Sigmoid colon (tissue), 7 donors: Measurements from ENCODE around the gene RAX2. TPM values are rescaled to one million over a fixed set of nuclear protein-coding genes. Genes with fewer than 3 reads are reported as not detected.
A peak's percentile ranks its signal among the peaks of the same experiment; 100 is the strongest.
"Not testable (repeated sequence)": the region's sequence is repeated elsewhere in the genome, so short reads cannot be mapped to it uniquely, and the experiment has no call there.

ENCODE experiments used
- DNase-seq: peaks from one replicate; pipeline ENCODE4 v3.0.0-alpha.2; 2019
- H3K27ac ChIP-seq, 4 donors: fragments of 200-600 bp; sonication (generic); one replicate each; pipeline ENCODE4 v1.5.1; 2016 to 2019; ENCODE audit warnings: mild to moderate bottlenecking in 1 of 4
- H3K27me3 ChIP-seq, 3 donors: fragments of 200-600 bp; sonication (generic); one replicate each; pipeline ENCODE4 v1.5.1; 2019; ENCODE audit warnings: mild to moderate bottlenecking in 1 of 3
- H3K36me3 ChIP-seq, 4 donors: fragments of 200-600 bp; sonication (generic); one replicate each; pipeline ENCODE4 v1.5.1; 2016 to 2019
- H3K4me1 ChIP-seq, 4 donors: fragments of 200-600 bp; sonication (generic); one replicate each; pipeline ENCODE4 v1.5.1; 2017 to 2019
- H3K4me3 ChIP-seq, 4 donors: fragments of 200-600 bp; sonication (generic); one replicate each; pipeline ENCODE4 v1.5.1; 2017 to 2019; ENCODE audit warnings: mild to moderate bottlenecking in 2 of 4, moderate library complexity in 1 of 4
- H3K9me3 ChIP-seq, 4 donors: fragments of 200-600 bp in 3 of 4; sonication (generic) in 3 of 4; one replicate each; pipeline versions ENCODE4 v1.5.1 to v1.6.1; 2013 to 2019
- CTCF ChIP-seq, 4 experiments: fragments of 450-650 bp in 3 of 4; fragments of 200-600 bp in 1 of 4; IDR thresholded peaks; one replicate each; pipeline ENCODE4 v1.5.1; 2016 to 2019; ENCODE audit warnings: antibody characterized with exemption in 4 of 4, mild to moderate bottlenecking in 3 of 4, moderate library complexity in 2 of 4
- EP300 ChIP-seq, 4 donors: sonication (generic); formaldehyde crosslinking; IDR thresholded peaks; one replicate each; pipeline ENCODE4 v1.6.1; 2017; ENCODE audit warnings: antibody characterized with exemption in 4 of 4
- POLR2A ChIP-seq, 2 donors: fragments of 450-650 bp; IDR thresholded peaks; one replicate each; pipeline ENCODE4 v1.6.1; 2016; ENCODE audit warnings: antibody characterized with exemption in 2 of 2, mild to moderate bottlenecking in 2 of 2, moderate library complexity in 2 of 2
- POLR2AphosphoS5 ChIP-seq, 4 donors: sonication (generic); formaldehyde crosslinking; IDR thresholded peaks; one replicate each; pipeline ENCODE4 v1.6.1; 2017; ENCODE audit warnings: antibody characterized with exemption in 4 of 4
- WGBS, 2 donors: extraction: QIAGEN DNeasy Blood & Tissue Kit; methylation state at CpG; one replicate each; pipeline ENCODE4 v1.1.7; 2013; 5-methylcytosine and 5-hydroxymethylcytosine counted together
- intact Hi-C: fragments of 100-400 bp; cut with DNase I; formaldehyde crosslinking; loops from one replicate; pipeline ENCODE4 v1.15.1; 2023
- polyA plus RNA-seq, 3 donors: library from polyadenylated mRNA; stranded (reverse); fragments of 200-250 nt; gene quantifications; one replicate each; pipeline ENCODE4 v1.2.3, GENCODE V29; 2013
- total RNA-seq, 4 donors: library from RNA; depleted of rRNA; stranded (reverse); fragments of >200 nt; gene quantifications; one replicate each; pipeline ENCODE4 v1.1.0, GENCODE V29; 2016
- donor health status: healthy with polysubstance abuse.
- donor health status: Bipolar disorder and iron deficiency.
- donor health status: healthy.

Gene RAX2
- total and polyA plus RNA-seq, 7 donors: not detected

- Histone ChIP-seq H3K27me3 (peaks cover 0 to 10% (median 0%) of the 10 kb centered on the region in 3 donors), H3K9me3 (no peaks in the 10 kb centered on the region), H3K36me3 (peaks cover 13 to 43% (median 27%) of the 10 kb centered on the region in 4 donors), H3K4me3 (no peak overlapping the region), H3K4me1 (peaks cover 0 to 11% (median 4%) of the 10 kb centered on the region in 4 donors), H3K27ac (no peak overlapping the region)
- intact Hi-C loops: no loop called here
- 85 to 88% methylated on average over 25 of the region's 25 CpGs for WGBS, 2 donors
- TF ChIP-seq POLR2AphosphoS5 (IDR thresholded peaks at IDR 0.05): no peak
- no peak for TF ChIP-seq POLR2A (IDR thresholded peaks at IDR 0.05)
- no peak for TF ChIP-seq CTCF (IDR thresholded peaks at IDR 0.05)
- no peak for TF ChIP-seq EP300 (IDR thresholded peaks at IDR 0.05)
- no peak for DNase-seq
Observed at GRCh38 chr19:3768015-3768747, 3.8 kb downstream of the RAX2 start.

GRCh38 chr19:3767050-3767449, 5.0 kb downstream of the RAX2 start:
- 95 to 96% methylated on average over 23 of the region's 23 CpGs for WGBS, 2 donors
- TF ChIP-seq CTCF (IDR thresholded peaks at IDR 0.05) (no peak), POLR2AphosphoS5 (IDR thresholded peaks at IDR 0.05) (no peak), POLR2A (IDR thresholded peaks at IDR 0.05) (no peak), EP300 (IDR thresholded peaks at IDR 0.05) (no peak)
- intact Hi-C loops: no loop called here
- peaks cover 13 to 43% (median 27%) of the 10 kb centered on the region in 4 donors for H3K36me3 ChIP-seq
- no peak overlapping the region for H3K4me3 ChIP-seq
- no peaks in the 10 kb centered on the region for H3K9me3 ChIP-seq
- no peak overlapping the region for H3K27ac ChIP-seq
- H3K4me1 ChIP-seq: peaks cover 0 to 14% (median 8%) of the 10 kb centered on the region in 4 donors
- H3K27me3 ChIP-seq: peaks cover 0 to 8% (median 0%) of the 10 kb centered on the region in 3 donors
- no peak for DNase-seq

- intact Hi-C loops: no loop called here
- H3K27me3 ChIP-seq: peaks cover 0 to 4% (median 0%) of the 10 kb centered on the region in 3 donors
- 76 to 87% methylated on average over 7 of the region's 7 CpGs for WGBS, 2 donors
Observed at GRCh38 chr19:3766520-3766919, 5.5 kb downstream of the RAX2 start.

GRCh38 chr19:3765757-3766156, 6.3 kb downstream of the RAX2 start:
- H3K4me3 ChIP-seq, H3K9me3 ChIP-seq, H3K27me3 ChIP-seq, H3K27ac ChIP-seq, intact Hi-C loops, DNase-seq: not testable (repeated sequence)
- Histone ChIP-seq H3K4me1 (peaks cover 0 to 24% (median 17%) of the 10 kb centered on the region in 4 donors), H3K36me3 (peaks cover 13 to 43% (median 27%) of the 10 kb centered on the region in 4 donors)
- WGBS, 2 donors: 95 to 96% methylated on average over 5 of the region's 5 CpGs

More at GRCh38 chr19:3766520-3766919, 5.5 kb downstream of the RAX2 start:
- peaks cover 13 to 43% (median 27%) of the 10 kb centered on the region in 4 donors for H3K36me3 ChIP-seq
- H3K9me3 ChIP-seq: no peaks in the 10 kb centered on the region
- DNase-seq: peak; percentile 63
- no peak overlapping the region for H3K27ac ChIP-seq
- no peak overlapping the region for H3K4me3 ChIP-seq
- no peak for TF ChIP-seq CTCF (IDR thresholded peaks at IDR 0.05)
- no peak for TF ChIP-seq EP300 (IDR thresholded peaks at IDR 0.05)
- no peak for TF ChIP-seq POLR2AphosphoS5 (IDR thresholded peaks at IDR 0.05)
- TF ChIP-seq POLR2A (IDR thresholded peaks at IDR 0.05): no peak
- H3K4me1 ChIP-seq: peaks cover 0 to 20% (median 13%) of the 10 kb centered on the region in 4 donors

GRCh38 chr19:3765121-3765520, 6.9 kb downstream of the RAX2 start:
- no peak for DNase-seq

More at GRCh38 chr19:3765121-3765520, 6.9 kb downstream of the RAX2 start:
- H3K4me1 ChIP-seq: peaks cover 0 to 30% (median 23%) of the 10 kb centered on the region in 4 donors
- WGBS, 2 donors: 93 to 95% methylated on average over 12 of the region's 12 CpGs
- intact Hi-C loops: no loop called here
- H3K36me3 ChIP-seq: peaks cover 13 to 43% (median 27%) of the 10 kb centered on the region in 4 donors
- no peaks in the 10 kb centered on the region for H3K9me3 ChIP-seq
- no peak overlapping the region for H3K27ac ChIP-seq
- H3K27me3 ChIP-seq: no peaks in the 10 kb centered on the region
- TF ChIP-seq CTCF (IDR thresholded peaks at IDR 0.05): no peak
- TF ChIP-seq EP300 (IDR thresholded peaks at IDR 0.05): no peak
- TF ChIP-seq POLR2AphosphoS5 (IDR thresholded peaks at IDR 0.05): no peak
- TF ChIP-seq POLR2A (IDR thresholded peaks at IDR 0.05): no peak
- no peak overlapping the region for H3K4me3 ChIP-seq
